Thyroid gland (tissue), 4 donors: ENCODE measurements around the gene KRTAP4-8. TPM values are rescaled to one million over a fixed set of nuclear protein-coding genes. Genes with fewer than 3 reads are reported as not detected.
"Not testable (repeated sequence)": the region's sequence is repeated elsewhere in the genome, so short reads cannot be mapped to it uniquely, and the experiment has no call there.

Experiments used
- DNase-seq, 2 donors: peaks; one replicate each; pipeline ENCODE4 v3.0.0-alpha.2; 2019
- H3K27ac ChIP-seq, 3 donors: fragments of 200-600 bp; sonication (generic); 1 replicate in 2 of 3; 2 replicates in 1 of 3; pipeline ENCODE4 v1.5.1; 2016 to 2019; ENCODE audit warnings: mild to moderate bottlenecking in 1 of 3, moderate library complexity in 1 of 3
- H3K27me3 ChIP-seq: fragments of 200-600 bp; sonication (generic); one replicate; pipeline ENCODE4 v1.5.1; 2019
- H3K36me3 ChIP-seq, 2 donors: fragments of 200-600 bp; sonication (generic); one replicate each; pipeline ENCODE4 v1.5.1; 2016 to 2019
- H3K4me1 ChIP-seq, 2 donors: fragments of 200-600 bp; sonication (generic); one replicate each; pipeline ENCODE4 v1.5.1; 2017 to 2019
- H3K4me3 ChIP-seq, 3 donors: fragments of 200-600 bp; sonication (generic); replicated peaks in 1 of 3; 1 replicate in 2 of 3; 2 replicates in 1 of 3; pipeline ENCODE4 v1.5.1; 2016; ENCODE audit warnings: mild to moderate bottlenecking in 1 of 3
- H3K9me3 ChIP-seq: fragments of 200-600 bp; sonication (generic); one replicate; pipeline ENCODE4 v1.5.1; 2017
- POLR2A ChIP-seq, 2 donors: fragments of 450-650 bp; IDR thresholded peaks; one replicate each; pipeline ENCODE4 v1.6.1; 2017; ENCODE audit warnings: antibody characterized with exemption in 2 of 2, mild to moderate bottlenecking in 2 of 2, moderate library complexity in 1 of 2
- WGBS, 2 donors: methylation state at CpG; one replicate each; pipeline ENCODE4 v1.1.5; 2017; 5-methylcytosine and 5-hydroxymethylcytosine counted together
- intact Hi-C: fragments of 100-400 bp; cut with DNase I; formaldehyde crosslinking; loops from one replicate; pipeline ENCODE4 v1.15.1; 2023
- total RNA-seq, 4 donors: library from RNA; depleted of rRNA; stranded (reverse); fragments of >200 nt; gene quantifications; one replicate each; pipeline ENCODE4 v1.2.3, GENCODE V29; 2016
- TF ChIP-seq, protein P1 (sequence below), 6 experiments: fragments of 200-600 bp in 3 of 6; fragments of 450-650 bp in 3 of 6; sonication (generic) in 3 of 6; IDR thresholded peaks; one replicate each; pipeline ENCODE4 v1.5.1; 2016 to 2019; ENCODE audit warnings: antibody characterized with exemption in 6 of 6, mild to moderate bottlenecking in 2 of 6, inconsistent platforms in 1 of 6, moderate library complexity in 1 of 6

Gene KRTAP4-8
- total RNA-seq, 4 donors from 2014 or later: not detected

DNA sequence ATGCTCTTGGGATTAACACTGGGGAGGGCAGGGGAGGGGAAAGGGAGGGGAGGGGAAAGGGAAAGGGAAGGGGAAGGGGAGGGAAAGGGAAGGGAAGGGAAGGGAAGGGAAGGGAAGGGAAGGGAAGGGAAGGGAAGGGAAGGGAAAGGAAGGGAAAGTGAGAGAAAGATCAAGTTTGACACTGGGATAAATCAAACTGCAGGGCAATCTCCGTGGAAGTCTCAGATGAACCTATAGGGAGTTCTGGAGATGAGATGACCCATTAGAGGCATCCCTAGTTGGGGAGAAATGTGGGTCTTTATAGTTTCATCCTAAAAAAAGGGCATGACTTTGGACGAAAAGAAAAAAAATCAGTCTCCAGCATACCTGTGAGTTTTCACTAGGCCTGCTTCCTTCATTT lies 23.8 kb upstream of the KRTAP4-8 start:
- Histone ChIP-seq H3K36me3 (no peaks in the 10 kb centered on the region), H3K27me3 (no peaks in the 10 kb centered on the region), H3K4me1 (no peaks in the 10 kb centered on the region), H3K4me3 (no peak overlapping the region), H3K27ac (no peak overlapping the region), H3K9me3 (no peaks in the 10 kb centered on the region)
- 88 to 89% methylated on average over 2 of the region's 2 CpGs for WGBS, 2 donors
- TF ChIP-seq, protein P1, sequence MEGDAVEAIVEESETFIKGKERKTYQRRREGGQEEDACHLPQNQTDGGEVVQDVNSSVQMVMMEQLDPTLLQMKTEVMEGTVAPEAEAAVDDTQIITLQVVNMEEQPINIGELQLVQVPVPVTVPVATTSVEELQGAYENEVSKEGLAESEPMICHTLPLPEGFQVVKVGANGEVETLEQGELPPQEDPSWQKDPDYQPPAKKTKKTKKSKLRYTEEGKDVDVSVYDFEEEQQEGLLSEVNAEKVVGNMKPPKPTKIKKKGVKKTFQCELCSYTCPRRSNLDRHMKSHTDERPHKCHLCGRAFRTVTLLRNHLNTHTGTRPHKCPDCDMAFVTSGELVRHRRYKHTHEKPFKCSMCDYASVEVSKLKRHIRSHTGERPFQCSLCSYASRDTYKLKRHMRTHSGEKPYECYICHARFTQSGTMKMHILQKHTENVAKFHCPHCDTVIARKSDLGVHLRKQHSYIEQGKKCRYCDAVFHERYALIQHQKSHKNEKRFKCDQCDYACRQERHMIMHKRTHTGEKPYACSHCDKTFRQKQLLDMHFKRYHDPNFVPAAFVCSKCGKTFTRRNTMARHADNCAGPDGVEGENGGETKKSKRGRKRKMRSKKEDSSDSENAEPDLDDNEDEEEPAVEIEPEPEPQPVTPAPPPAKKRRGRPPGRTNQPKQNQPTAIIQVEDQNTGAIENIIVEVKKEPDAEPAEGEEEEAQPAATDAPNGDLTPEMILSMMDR (IDR thresholded peaks at IDR 0.05): no peak
- no peak for TF ChIP-seq POLR2A (IDR thresholded peaks at IDR 0.05)
- DNase-seq: no peak
- intact Hi-C loops: no loop called here

DNA sequence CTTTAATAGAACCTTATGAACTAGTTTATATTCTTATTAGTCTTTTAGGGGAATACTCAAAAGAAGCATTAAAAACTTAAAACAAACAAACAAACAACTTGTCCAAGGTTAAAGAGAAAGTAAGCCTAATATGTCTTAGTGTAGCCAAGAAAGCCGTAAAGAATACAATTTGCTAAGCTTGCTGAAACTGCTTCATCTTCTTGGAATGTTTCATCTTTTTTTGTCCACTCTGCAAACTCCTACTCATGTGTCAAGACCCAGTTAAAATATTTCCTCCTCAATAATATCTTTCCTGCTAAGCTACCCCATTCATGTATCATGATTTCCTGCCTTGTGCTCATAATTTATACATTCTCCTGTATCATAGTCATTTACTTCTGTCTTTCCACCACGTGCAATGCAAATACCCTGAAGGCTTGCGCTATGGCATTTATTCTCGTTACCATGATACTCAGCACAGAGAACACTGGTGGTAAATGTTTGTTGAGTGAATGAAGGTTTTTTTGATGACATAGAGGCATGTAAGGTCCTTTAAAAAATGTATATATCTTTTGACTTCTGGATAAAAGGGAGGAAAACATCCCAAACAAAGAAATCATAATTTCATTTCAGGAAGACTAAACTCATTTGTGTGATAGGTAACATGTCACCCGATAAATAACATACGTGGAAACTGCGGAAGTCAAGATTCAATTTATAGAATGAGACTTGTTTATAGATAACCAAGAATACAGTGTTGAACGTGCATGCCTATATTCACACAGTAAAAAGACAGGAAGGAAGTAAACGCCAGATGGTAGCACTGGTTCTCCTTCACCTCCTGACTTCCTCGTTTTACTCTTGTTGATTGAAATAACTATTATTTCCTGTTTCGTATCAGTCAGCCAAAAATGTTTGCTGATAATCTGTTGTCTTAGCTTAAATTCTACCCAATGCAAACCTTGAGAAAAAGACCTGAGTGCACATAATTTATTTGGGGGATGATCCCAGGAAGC lies 22.1 kb upstream of the KRTAP4-8 start:
- H3K4me1 ChIP-seq, intact Hi-C loops, H3K36me3 ChIP-seq, H3K4me3 ChIP-seq, H3K27ac ChIP-seq, H3K9me3 ChIP-seq, H3K27me3 ChIP-seq, DNase-seq: not testable (repeated sequence)
- 68% methylated on average over 11 of the region's 11 CpGs for WGBS, 2 donors

DNA sequence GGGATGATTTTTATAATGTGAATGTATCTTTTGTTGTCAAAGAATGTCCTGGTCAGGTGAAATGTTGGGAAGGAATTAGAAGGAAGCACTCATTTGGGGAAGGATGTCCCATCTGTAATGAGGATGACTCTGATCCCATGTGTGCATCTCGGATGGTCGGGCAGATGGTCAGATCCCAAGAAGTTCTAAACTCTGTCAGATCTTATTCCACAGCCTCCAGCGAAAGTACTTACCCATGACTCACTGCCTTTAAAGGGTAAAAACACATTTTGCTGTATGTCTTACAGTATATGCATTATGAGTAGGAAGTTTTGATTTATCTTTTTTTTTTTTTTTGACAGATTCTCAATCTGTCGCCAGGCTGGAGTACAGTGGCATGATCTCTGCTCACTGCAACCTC lies 20.8 kb upstream of the KRTAP4-8 start:
- Histone ChIP-seq H3K9me3 (no peaks in the 10 kb centered on the region), H3K27me3 (no peaks in the 10 kb centered on the region), H3K27ac (no peak overlapping the region), H3K4me1 (no peaks in the 10 kb centered on the region), H3K36me3 (no peaks in the 10 kb centered on the region), H3K4me3 (no peak overlapping the region)
- 86 to 91% methylated on average over 4 of the region's 4 CpGs for WGBS, 2 donors
- intact Hi-C loops: no loop called here
- TF ChIP-seq, protein P1 (IDR thresholded peaks at IDR 0.05): no peak
- TF ChIP-seq POLR2A (IDR thresholded peaks at IDR 0.05): no peak
- DNase-seq: no peak

DNA sequence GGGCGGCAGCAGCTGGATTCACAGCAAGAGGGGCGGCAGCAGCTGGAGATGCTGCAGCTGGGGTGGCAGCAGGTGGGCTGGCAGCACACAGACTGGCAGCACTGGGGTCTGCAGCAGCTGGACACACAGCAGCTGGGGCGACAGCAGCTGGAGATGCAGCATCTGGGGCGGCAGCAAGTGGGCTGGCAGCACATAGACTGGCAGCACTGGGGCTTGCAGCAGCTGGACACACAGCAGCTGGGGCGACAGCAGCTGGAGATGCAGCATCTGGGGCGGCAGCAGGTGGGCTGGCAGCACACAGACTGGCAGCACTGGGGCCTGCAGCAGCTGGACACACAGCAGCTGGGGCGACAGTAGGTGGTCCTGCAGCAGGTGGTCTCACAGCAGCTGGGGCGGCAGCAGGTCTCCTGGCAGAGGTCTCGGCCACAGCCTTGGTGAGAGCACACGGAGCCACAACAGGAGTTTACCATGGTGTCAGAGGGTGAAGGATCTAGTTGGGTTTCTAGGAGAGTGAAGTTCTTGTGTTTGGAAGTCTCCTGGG lies 20.0 kb upstream of the KRTAP4-8 start, which contains the start of gene KRTAP4-11:
KRTAP4-11 (minus strand) TSS at position 528 of the 541 bp plus-strand sequence; CDS start at position 470, 58 bp downstream.
- H3K27me3 ChIP-seq, H3K4me3 ChIP-seq, H3K4me1 ChIP-seq, H3K9me3 ChIP-seq, H3K36me3 ChIP-seq, DNase-seq, H3K27ac ChIP-seq, intact Hi-C loops: not testable (repeated sequence)
- WGBS, 2 donors: 75 to 95% methylated on average over 7 to 8 of the region's 10 CpGs

DNA sequence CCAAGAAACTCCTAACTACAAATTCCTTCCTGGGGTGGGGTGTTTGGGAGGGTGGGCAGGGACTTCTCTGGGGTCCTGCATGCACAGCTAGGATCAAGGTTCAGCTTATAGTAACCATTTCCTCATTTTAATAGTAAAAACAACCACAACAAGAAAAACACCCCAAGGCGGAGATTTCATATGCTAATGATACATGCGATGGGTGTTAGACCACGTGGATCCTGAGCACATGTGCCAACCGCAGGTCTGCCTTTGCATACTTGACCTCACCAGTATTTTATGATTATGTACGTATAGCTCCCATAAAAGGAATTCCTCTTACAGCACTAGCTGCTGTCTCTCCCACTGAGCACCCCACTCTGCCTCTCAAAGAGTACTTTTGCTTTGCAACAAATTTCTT lies 18.4 kb upstream of the KRTAP4-8 start:
- TF ChIP-seq, protein P1 (IDR thresholded peaks at IDR 0.05): no peak
- TF ChIP-seq POLR2A (IDR thresholded peaks at IDR 0.05): no peak
- intact Hi-C loops: no loop called here
- Histone ChIP-seq H3K4me1 (no peaks in the 10 kb centered on the region), H3K27ac (no peak overlapping the region), H3K4me3 (no peak overlapping the region), H3K27me3 (no peaks in the 10 kb centered on the region), H3K9me3 (no peaks in the 10 kb centered on the region), H3K36me3 (no peaks in the 10 kb centered on the region)
- 62 to 69% methylated on average over 5 of the region's 5 CpGs for WGBS, 2 donors
- no peak for DNase-seq
